Measurements from ENCODE around the gene CHTOP.
A peak's percentile ranks its signal among the peaks of the same experiment; 100 is the strongest.
"Not testable (repeated sequence)": the region's sequence is repeated elsewhere in the genome, so short reads cannot be mapped to it uniquely, and the experiment has no call there.

CHTOP gene

DNA sequence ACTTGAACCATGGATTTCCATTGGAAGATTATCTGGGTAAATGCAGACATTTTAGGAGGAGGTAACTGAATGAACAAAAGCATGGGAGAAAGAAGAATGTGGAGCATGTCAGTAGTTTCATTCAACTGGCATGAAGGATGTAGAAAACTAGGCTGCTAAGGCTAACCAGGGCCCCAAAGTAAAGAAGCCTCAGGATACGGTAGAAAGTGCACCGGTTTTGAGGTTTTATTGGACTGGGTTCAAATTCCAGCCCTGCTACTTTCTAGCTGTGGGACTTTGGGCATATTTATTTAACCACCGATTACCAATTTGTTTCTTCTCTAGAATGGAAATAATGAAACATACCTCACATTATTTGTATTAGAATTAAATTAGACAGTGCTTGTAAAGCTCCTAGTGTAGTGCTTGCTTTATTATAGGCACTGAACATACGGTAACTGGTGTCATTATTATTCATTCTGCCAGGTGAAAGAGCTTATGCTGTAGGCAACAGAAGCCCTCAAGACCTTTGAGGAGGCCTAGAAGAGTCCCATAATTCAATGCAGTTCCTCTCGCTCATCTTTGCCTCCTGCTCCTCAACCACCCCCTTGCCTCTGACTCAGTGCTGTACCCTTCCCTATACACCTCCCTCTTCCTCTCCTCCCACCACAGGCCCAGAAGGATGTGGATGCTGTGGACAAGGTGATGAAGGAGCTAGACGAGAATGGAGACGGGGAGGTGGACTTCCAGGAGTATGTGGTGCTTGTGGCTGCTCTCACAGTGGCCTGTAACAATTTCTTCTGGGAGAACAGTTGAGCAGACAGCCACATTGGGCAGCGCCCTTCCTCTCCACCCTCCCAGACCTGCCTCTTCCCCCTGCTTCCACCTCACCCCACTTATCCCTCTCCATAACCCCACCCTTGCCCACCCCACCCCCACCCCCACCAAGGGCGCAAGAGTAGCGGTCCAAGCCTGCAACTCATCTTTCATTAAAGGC, 2.5 kb upstream of the CHTOP start:
- DNase-seq (ENCODE audit: low spot score), result no peak

- DNase-seq (ENCODE audit: low spot score), result no peak
Measured at GRCh38 chr1:153633161-153633753, 609 bp upstream of the CHTOP start.

- DNase-seq (ENCODE audit: low spot score), result no peak
Measured at GRCh38 chr1:153635872-153636271, 2.0 kb downstream of the CHTOP start.

DNA sequence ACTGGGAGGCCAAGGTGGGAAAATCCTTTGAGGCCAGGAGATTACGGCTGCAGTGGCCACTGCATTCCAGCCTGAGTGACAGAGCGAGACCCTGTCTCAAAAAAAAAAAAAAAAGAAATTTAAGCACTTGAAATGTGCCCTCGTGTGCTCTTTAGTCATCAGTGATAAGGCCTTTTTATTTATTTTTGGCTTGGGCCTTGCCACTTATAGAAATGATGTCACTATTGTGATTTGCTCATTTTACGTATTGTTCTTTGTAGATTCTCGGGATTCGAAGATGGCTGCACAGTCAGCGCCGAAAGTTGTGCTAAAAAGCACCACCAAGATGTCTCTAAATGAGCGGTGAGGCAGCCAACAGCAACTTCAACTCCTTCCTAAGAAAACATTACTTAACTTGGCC, 2.4 kb downstream of the CHTOP start:
- no peak for DNase-seq (ENCODE audit: low spot score)

- no peak for DNase-seq (ENCODE audit: low spot score)
Measured at GRCh38 chr1:153638261-153638660, 4.4 kb downstream of the CHTOP start.

DNA sequence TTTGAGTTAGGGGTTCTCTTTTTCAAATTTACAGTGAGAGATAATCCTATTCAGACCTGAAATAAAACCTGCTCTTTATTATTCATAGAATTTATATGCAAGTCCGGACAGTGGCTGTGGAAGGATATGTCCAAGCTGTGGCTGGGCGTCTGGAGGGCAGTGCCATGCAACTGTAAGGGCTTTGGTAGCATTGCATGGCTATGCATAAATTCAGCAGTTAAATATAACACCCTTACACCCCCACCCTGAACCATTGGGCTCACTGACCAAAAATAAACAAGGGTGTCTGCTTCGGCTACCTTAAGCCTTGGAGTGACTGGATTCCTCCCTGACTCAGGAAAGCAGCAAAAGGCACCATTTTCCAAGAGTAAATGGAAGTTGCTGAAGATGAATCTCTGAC, 5.4 kb downstream of the CHTOP start:
- no peak for DNase-seq (ENCODE audit: low spot score)

GRCh38 chr1:153640213-153640612, 6.3 kb downstream of the CHTOP start:
- not testable (repeated sequence) for DNase-seq (ENCODE audit: low spot score)

DNA sequence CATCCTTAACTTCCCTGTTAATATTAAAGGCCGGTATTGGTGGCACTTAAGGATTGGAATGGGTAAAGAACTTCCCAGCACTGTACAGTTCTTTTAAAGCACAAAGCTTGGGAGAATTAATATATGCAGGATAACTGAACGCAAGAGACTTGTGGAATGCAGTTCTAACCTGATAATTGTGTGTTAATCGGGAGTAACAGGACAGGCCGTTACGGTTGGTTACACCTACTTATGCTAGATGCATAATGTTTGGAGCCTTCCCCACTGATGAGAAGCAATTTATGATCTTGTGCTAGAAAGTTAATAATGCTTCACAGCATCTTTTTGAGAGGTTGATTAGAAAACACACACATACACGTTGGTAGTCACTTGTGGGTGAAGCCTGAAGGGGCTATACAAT, 7.0 kb downstream of the CHTOP start:
- DNase-seq (ENCODE audit: low spot score), result no peak

DNA sequence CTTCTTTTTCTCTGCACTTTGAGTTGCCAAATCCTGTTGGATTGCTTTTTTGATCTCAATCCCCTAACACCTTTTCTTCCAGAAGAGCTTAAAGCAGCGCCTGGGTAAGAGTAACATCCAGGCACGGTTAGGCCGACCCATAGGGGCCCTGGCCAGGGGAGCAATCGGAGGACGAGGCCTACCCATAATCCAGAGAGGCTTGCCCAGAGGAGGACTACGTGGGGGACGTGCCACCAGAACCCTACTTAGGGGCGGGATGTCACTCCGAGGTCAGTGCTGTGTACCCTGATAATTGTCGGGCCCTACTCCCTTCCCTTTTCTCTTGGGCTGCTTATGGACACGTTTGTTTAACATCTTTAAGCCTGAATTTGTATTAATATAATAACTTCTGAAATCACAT, 8.3 kb downstream of the CHTOP start:
- no peak for DNase-seq (ENCODE audit: low spot score)

- DNase-seq (ENCODE audit: low spot score), result no peak
Measured at GRCh38 chr1:153643100-153643499, 9.2 kb downstream of the CHTOP start.

- no peak for DNase-seq (ENCODE audit: low spot score)
Measured at GRCh38 chr1:153643816-153644215, 9.9 kb downstream of the CHTOP start.

- no peak for DNase-seq (ENCODE audit: low spot score)
Measured at GRCh38 chr1:153646672-153647345, 12.9 kb downstream of the CHTOP start.

DNA sequence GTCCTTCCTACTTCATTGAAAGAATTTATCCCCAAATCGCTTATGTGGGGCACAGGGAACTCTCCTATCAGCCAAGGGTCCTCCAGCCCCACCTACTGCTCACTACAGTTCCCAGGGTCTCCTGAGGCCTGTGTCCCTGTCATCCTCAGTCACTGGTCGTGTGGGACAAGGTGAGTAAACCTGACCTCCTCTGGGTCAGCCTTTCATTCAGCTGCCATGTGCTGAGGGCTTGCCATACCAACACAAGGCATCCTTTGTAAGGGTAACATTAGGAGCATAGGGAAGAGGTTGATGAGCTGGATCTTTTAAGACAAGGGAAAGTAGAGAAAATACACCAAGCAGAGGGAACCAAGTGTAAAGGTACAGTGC, 13.5 kb downstream of the CHTOP start:
- no peak for DNase-seq (ENCODE audit: low spot score)

- DNase-seq (ENCODE audit: low spot score), result no peak
Measured at GRCh38 chr1:153648000-153648643, 14.3 kb downstream of the CHTOP start.

- DNase-seq (ENCODE audit: low spot score), result no peak
Measured at GRCh38 chr1:153649137-153649862, 15.4 kb downstream of the CHTOP start.

DNA sequence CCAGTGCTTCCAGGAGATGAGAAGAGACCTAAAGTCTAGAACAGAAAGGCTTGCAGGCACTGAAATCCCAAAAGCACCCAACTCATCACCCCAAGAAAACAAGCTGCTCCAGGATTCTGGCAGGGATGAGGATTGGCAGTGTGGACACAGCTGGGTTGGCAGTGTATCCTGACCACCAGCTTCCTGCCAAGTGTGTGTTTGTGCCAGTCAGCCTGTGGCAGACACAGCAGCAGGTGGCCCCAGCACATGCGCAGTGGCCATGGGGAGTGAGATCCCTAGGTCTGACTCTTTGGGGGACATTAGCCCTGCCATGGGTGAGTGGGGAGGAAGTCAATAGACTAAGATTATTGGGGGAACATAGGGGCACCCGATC, 16.0 kb downstream of the CHTOP start:
- DNase-seq (ENCODE audit: low spot score), result no peak

DNA sequence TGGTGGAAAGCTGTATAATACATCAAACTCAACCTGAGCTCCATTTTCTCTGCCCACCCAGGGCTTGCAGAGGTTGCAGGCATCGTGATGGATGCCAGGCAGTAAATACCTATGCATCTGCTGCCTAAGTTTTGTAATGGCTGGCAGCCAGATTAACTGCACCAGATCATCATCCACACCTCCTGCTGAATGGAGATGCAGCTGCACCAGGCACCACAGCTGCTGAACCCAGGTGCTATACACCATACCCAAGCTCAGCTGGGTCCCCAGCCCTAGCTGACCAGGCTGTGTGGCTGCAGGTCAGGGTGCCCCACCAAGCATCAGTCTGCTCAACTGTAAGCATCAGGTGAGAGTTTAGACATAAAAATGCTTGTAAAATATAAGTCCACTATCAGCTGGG, 17.9 kb downstream of the CHTOP start:
- no peak for DNase-seq (ENCODE audit: low spot score)

- no peak for DNase-seq (ENCODE audit: low spot score)
Measured at GRCh38 chr1:153652805-153653500, 19.1 kb downstream of the CHTOP start.

GRCh38 chr1:153655333-153655732, 21.5 kb downstream of the CHTOP start:
- no peak for DNase-seq (ENCODE audit: low spot score)

DNA sequence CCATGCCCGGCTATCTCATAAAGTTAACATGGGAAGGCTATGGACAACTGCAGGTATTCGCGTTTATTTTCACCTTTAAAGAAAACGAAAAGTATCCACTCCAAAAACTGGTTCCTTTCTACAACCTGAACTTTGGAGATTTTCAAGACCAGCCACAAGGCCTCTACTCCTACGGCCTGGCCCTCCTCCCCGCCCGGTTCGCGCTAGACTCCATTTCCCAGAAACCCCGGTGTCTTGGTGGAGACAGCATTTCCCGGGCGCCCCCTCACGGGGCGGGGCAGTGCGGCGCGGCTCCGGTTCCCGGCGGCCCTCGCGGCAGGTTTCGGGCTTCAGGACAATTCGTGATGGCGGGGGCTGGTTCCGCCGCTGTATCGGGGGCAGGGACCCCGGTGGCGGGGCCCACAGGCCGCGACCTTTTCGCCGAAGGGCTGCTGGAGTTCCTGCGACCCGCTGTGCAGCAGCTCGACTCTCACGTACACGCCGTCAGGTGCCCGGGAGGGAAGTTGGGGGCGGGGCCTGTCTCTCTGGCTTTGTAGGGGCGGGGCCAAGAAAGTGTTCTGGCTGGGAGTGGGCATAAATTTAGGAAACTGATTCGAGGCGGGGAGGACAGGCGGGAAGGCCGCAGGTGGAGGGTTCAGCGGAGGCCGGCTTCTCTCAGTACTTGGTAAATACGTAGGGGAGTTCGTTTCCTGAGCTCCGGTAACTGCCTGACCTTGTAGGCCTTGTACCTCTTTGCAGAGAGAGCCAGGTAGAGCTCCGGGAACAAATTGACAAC, 24.7 kb downstream of the CHTOP start, which contains the start of gene SNAPIN:
SNAPIN (plus strand) TSS at position 304 of the 775 bp plus-strand sequence; CDS start at position 345, 41 bp downstream.
- DNase-seq (ENCODE audit: low spot score), result peak; percentile 94
